Suprapubic skin (tissue), 4 donors: ENCODE results near the gene ASB9.
"Not testable (repeated sequence)": the region's sequence is repeated elsewhere in the genome, so short reads cannot be mapped to it uniquely, and the experiment has no call there.

Experiments
- EP300 ChIP-seq: sonication (generic); formaldehyde crosslinking; IDR thresholded peaks from one replicate; pipeline ENCODE4 v1.6.1; 2017; ENCODE audit warnings: antibody characterized with exemption
- POLR2A ChIP-seq, 2 donors: fragments of 450-650 bp; IDR thresholded peaks; one replicate each; pipeline ENCODE4 v1.6.1; 2017; ENCODE audit warnings: antibody characterized with exemption in 2 of 2, mild to moderate bottlenecking in 2 of 2, moderate library complexity in 2 of 2
- POLR2AphosphoS5 ChIP-seq, 3 donors: sonication (generic); formaldehyde crosslinking; IDR thresholded peaks; one replicate each; pipeline ENCODE4 v1.6.1; 2017; ENCODE audit warnings: antibody characterized with exemption in 3 of 3
- TF ChIP-seq, protein P1 (sequence below), 2 donors: fragments of 200-600 bp in 1 of 2; fragments of 450-650 bp in 1 of 2; sonication (generic) in 1 of 2; IDR thresholded peaks; one replicate each; pipeline ENCODE4 v1.5.1; 2016 to 2019; ENCODE audit warnings: antibody characterized with exemption in 2 of 2, mild to moderate bottlenecking in 1 of 2, moderate library complexity in 1 of 2

DNA sequence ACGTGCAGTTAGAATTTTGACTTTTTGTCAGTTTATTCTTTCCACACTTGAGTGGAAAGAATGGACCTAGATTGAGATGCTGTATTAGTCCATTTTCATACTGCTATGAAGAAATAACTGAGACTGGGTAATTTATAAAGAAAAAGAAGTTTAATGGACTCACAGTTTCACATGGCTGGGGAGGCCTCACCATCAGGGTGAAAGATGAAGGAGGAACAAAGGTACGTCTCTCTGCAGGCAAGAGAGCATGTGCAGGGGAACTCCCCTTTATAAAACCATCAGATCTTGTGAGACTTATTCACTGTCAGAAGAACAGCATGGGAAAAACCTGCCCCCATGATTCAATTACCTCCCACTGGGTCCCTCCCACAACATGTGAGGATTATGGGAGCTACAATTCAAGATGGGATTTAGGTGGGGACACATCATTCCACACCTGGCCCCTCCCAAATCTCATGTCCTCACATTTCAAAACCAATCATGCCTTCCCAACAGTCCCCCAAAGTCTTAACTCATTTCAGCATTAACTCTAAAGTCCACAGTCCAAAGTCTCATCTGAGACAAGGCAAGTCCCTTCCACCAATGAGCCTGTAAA, 71.2 kb downstream of the ASB9 start:
- TF ChIP-seq, protein P1, sequence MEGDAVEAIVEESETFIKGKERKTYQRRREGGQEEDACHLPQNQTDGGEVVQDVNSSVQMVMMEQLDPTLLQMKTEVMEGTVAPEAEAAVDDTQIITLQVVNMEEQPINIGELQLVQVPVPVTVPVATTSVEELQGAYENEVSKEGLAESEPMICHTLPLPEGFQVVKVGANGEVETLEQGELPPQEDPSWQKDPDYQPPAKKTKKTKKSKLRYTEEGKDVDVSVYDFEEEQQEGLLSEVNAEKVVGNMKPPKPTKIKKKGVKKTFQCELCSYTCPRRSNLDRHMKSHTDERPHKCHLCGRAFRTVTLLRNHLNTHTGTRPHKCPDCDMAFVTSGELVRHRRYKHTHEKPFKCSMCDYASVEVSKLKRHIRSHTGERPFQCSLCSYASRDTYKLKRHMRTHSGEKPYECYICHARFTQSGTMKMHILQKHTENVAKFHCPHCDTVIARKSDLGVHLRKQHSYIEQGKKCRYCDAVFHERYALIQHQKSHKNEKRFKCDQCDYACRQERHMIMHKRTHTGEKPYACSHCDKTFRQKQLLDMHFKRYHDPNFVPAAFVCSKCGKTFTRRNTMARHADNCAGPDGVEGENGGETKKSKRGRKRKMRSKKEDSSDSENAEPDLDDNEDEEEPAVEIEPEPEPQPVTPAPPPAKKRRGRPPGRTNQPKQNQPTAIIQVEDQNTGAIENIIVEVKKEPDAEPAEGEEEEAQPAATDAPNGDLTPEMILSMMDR (IDR thresholded peaks at IDR 0.05), result not testable (repeated sequence)
- TF ChIP-seq EP300; POLR2A (IDR thresholded peaks at IDR 0.05); POLR2AphosphoS5 (IDR thresholded peaks at IDR 0.05): not testable (repeated sequence)
